ENCODE results near the gene TMOD2. TPM values are rescaled to one million over a fixed set of nuclear protein-coding genes. Genes with fewer than 3 reads are reported as not detected.

The TMOD2 gene
- total RNA-seq, 1 experiment from 2014 or later = 3.0 TPM

DNA sequence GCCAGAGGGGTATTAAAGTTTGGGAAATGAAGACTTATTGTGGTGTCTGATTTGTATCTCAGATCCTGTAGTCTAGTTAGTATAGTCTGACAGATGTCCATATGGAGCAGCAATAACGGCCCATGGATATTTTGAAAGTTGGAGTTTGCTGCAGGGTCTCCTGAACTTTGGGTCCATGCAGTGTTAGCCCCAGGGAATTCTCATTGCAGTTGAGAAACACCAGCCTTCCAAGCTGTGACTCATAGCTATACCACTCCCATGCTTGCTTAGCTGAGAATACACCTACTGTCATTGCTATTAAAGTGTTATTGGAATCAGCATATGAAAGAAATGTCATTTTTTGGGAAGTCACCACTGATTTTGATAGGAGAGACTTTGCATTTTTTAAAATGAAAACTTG, 29.2 kb downstream of the TMOD2 start:
- Mint-ChIP-seq H3K27me3 (ENCODE audit: low read depth) (no peaks in the 10 kb centered on the region), H3K27ac (no peak overlapping the region), H3K36me3 (ENCODE audit: insufficient read depth in 1 of 3, low read depth in 3 of 3) (peaks cover 0 to 4% (median 2%) of the 10 kb centered on the region in 3 experiments; a peak in 3 of 7 replicates), H3K9me3 (peaks cover 2 to 3% of the 10 kb centered on the region in 2 experiments; a peak in 2 of 5 replicates), H3K4me1 (peaks cover 3 to 5% of the 10 kb centered on the region in 2 experiments), H3K4me3 (no peak overlapping the region)
- no peaks in the 10 kb centered on the region for H3K79me1 ChIP-seq (ENCODE audit: insufficient read depth, low read depth, low read length, poor library complexity, severe bottlenecking)
- no peak overlapping the region for H2BK20ac ChIP-seq (ENCODE audit: low read depth, low read length, poor library complexity, severe bottlenecking)
- no peak overlapping the region for H2BK5ac ChIP-seq (ENCODE audit: insufficient read length, low read length)
- no peak overlapping the region for H3K18ac ChIP-seq (ENCODE audit: insufficient read length, low read depth, low read length)
- H4K8ac ChIP-seq (replicated peaks; ENCODE audit: insufficient read length, low read depth, low read length) = no peak overlapping the region
- H3K56ac ChIP-seq (ENCODE audit: insufficient read length, low read depth, low read length) = no peak overlapping the region
- H3K9me3 ChIP-seq (ENCODE audit: control insufficient read depth, low read depth, low read length) = no peaks in the 10 kb centered on the region
- no peak overlapping the region for H3K23ac ChIP-seq (ENCODE audit: insufficient read length, low read depth, low read length)
- TF ChIP-seq, protein P1, sequence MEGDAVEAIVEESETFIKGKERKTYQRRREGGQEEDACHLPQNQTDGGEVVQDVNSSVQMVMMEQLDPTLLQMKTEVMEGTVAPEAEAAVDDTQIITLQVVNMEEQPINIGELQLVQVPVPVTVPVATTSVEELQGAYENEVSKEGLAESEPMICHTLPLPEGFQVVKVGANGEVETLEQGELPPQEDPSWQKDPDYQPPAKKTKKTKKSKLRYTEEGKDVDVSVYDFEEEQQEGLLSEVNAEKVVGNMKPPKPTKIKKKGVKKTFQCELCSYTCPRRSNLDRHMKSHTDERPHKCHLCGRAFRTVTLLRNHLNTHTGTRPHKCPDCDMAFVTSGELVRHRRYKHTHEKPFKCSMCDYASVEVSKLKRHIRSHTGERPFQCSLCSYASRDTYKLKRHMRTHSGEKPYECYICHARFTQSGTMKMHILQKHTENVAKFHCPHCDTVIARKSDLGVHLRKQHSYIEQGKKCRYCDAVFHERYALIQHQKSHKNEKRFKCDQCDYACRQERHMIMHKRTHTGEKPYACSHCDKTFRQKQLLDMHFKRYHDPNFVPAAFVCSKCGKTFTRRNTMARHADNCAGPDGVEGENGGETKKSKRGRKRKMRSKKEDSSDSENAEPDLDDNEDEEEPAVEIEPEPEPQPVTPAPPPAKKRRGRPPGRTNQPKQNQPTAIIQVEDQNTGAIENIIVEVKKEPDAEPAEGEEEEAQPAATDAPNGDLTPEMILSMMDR (conservative IDR thresholded peaks at IDR 0.05) = no peak
- no peak overlapping the region for H2BK12ac ChIP-seq (ENCODE audit: insufficient read length, low read depth, low read length)
- H3K4ac ChIP-seq (ENCODE audit: low read depth, low read length) = no peak overlapping the region
- H3K4me2 ChIP-seq (ENCODE audit: insufficient read depth, insufficient read length, low read length) = no peak overlapping the region
- H4K91ac ChIP-seq (ENCODE audit: insufficient read length, low read depth, low read length) = no peak overlapping the region
- no peak overlapping the region for H3K14ac ChIP-seq (ENCODE audit: insufficient read depth, low read length)
- no peak overlapping the region for H4K5ac ChIP-seq (ENCODE audit: insufficient read length, low read depth, low read length)
- H2BK120ac ChIP-seq (ENCODE audit: low read depth, low read length, poor library complexity, severe bottlenecking) = no peak overlapping the region
- H3K4me1 ChIP-seq (ENCODE audit: insufficient read depth, low read length) = no peaks in the 10 kb centered on the region
- no peak overlapping the region for H3T11ph ChIP-seq (ENCODE audit: low read length)
- WGBS (ENCODE audit: extremely low coverage, insufficient read length, low lambda C conversion rate) = no CpG with 5 or more reads among the region's 1 CpG
- no peak overlapping the region for H3K9ac ChIP-seq (ENCODE audit: extremely low read depth, insufficient read length, low read length)
- no peaks in the 10 kb centered on the region for H3K27me3 ChIP-seq (ENCODE audit: insufficient read depth, low read length)
- H4K20me1 ChIP-seq (ENCODE audit: control insufficient read depth, insufficient read depth, insufficient read length) = no peaks in the 10 kb centered on the region
- no peak overlapping the region for H3K27ac ChIP-seq (ENCODE audit: insufficient read length, low read depth, low read length)
- no peak overlapping the region for H2AFZ ChIP-seq (ENCODE audit: low read length)
- no peak overlapping the region for H2AK5ac ChIP-seq (ENCODE audit: insufficient read length, low read length)
- H2BK15ac ChIP-seq (ENCODE audit: low read depth, low read length) = no peak overlapping the region
- H3K23me2 ChIP-seq (ENCODE audit: insufficient read length, low read depth, low read length, poor library complexity, severe bottlenecking) = no peaks in the 10 kb centered on the region
- H3K79me2 ChIP-seq (ENCODE audit: insufficient read depth, low read length) = no peaks in the 10 kb centered on the region
- no peak for DNase-seq
